CD4-positive, alpha-beta T cell (primary cell): Measurements from ENCODE around the gene MS4A15. TPM values are rescaled to one million over a fixed set of nuclear protein-coding genes. Genes with fewer than 3 reads are reported as not detected.

Experiments
- ATAC-seq: fragments of 200-7000 bp; cut with Tn5 transposase; one replicate; pipeline ENCODE4 v1.10.0; 2022; ENCODE audit warnings: mild to moderate bottlenecking; ENCODE audit not compliant: poor library complexity
- CTCF ChIA-PET: fragments of 350-600 bp; sonication (Branson Sonifier 250); formaldehyde crosslinking; loops from one replicate; lab custom pipeline; 2021; ENCODE audit warnings: antibody characterized with exemption, inconsistent platforms; lab: Charles Lee
- POLR2A ChIA-PET: fragments of 350-600 bp; sonication (Branson Sonifier 250); formaldehyde crosslinking; loops from one replicate; lab custom pipeline; 2021; ENCODE audit warnings: antibody characterized with exemption, inconsistent platforms; lab: Charles Lee
- DNase-seq, 14 experiments: peaks; one replicate each; pipeline ENCODE4 v3.0.0-alpha.2; 2013 to 2020; ENCODE audit warnings: mixed read lengths in 2 of 14
- H3K27ac ChIP-seq, 2 donors: one replicate each; pipeline versions ENCODE4 v1.5.1 to v1.7.0; 2013; ENCODE audit warnings: low read length in 2 of 2, low read depth in 1 of 2, mild to moderate bottlenecking in 1 of 2
- H3K27me3 ChIP-seq, 2 experiments: 1 replicate in 1 of 2; 2 replicates in 1 of 2; pipeline versions ENCODE4 v1.6.1 to v1.7.0; 2013; ENCODE audit warnings: low read length in 2 of 2, control low read depth in 1 of 2, mild to moderate bottlenecking in 1 of 2, moderate library complexity in 1 of 2; ENCODE audit not compliant: insufficient read depth in 2 of 2, control insufficient read depth in 1 of 2
- H3K36me3 ChIP-seq: one replicate; pipeline ENCODE4 v1.6.1; 2013; ENCODE audit warnings: low read length, control low read depth; ENCODE audit not compliant: insufficient read depth
- H3K4me1 ChIP-seq: one replicate; pipeline ENCODE4 v1.6.1; 2013; ENCODE audit warnings: low read length, control low read depth; ENCODE audit not compliant: insufficient read depth
- H3K4me3 ChIP-seq: one replicate; pipeline ENCODE4 v1.5.1; 2013; ENCODE audit warnings: mild to moderate bottlenecking, low read length, moderate library complexity
- H3K9me3 ChIP-seq, 2 experiments: 1 replicate in 1 of 2; 2 replicates in 1 of 2; pipeline versions ENCODE4 v1.6.1 to v1.7.0; 2013; ENCODE audit warnings: low read length in 2 of 2, mild to moderate bottlenecking in 2 of 2, control low read depth in 1 of 2, moderate library complexity in 1 of 2; ENCODE audit not compliant: control insufficient read depth in 1 of 2, insufficient read depth in 1 of 2
- H3K27ac Mint-ChIP-seq: one replicate; pipeline ENCODE4 v1.8.0; 2020; ENCODE audit warnings: mixed read lengths
- H3K27me3 Mint-ChIP-seq: one replicate; pipeline ENCODE4 v1.8.0; 2021; ENCODE audit warnings: mixed read lengths
- H3K36me3 Mint-ChIP-seq: one replicate; pipeline ENCODE4 v1.8.0; 2021; ENCODE audit warnings: low read depth, mixed read lengths
- H3K4me1 Mint-ChIP-seq: one replicate; pipeline ENCODE4 v1.8.0; 2021; ENCODE audit warnings: low read depth, mixed read lengths
- H3K4me3 Mint-ChIP-seq: one replicate; pipeline ENCODE4 v1.8.0; 2020; ENCODE audit warnings: mild to moderate bottlenecking, mixed read lengths
- H3K9me3 Mint-ChIP-seq: one replicate; pipeline ENCODE4 v1.8.0; 2020; ENCODE audit warnings: mixed read lengths
- intact Hi-C, 2 experiments: fragments of 100-400 bp; cut with DNase I in 1 of 2; cut with micrococcal nuclease in 1 of 2; formaldehyde crosslinking; loops; one replicate each; pipeline versions ENCODE4 v1.15.1 to v1.9.0; 2023 to 2025; cut with DNase I, micrococcal nuclease
- total RNA-seq, 174 experiments: library from RNA in 2 of 174; stranded (reverse) in 2 of 174; gene quantifications; one replicate each; pipeline ENCODE4 v1.2.3 and lab custom pipeline; 2021 to 2026
- TF ChIP-seq, protein P1 (sequence below): fragments of 200-600 bp; IDR thresholded peaks from one replicate; pipeline ENCODE4 v1.8.0; 2022; ENCODE audit warnings: antibody characterized with exemption, mild to moderate bottlenecking

MS4A15 gene
- total RNA-seq, 2 experiments from 2014 or later: not detected

DNA sequence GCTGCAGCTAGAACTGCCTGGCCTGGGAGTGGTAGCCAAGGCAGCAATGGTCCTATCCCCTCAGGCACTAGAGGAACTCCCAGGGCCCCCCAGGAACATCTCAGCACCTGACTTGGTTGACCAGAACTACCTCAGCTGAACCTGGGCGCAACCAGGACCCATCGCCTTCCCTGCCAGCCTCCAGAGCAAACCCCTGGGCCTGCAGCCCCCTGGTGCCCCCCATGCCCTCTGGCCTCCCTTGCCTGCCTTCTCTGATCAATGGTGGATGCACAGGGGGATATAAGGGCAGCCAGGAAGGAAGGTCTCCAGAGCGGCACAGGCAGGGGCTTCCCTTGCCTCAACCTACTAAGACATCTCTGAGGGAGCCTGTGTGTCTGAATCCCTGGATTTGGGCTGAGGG lies 42.0 kb downstream of the MS4A15 start:
- ATAC-seq (no peak), DNase-seq (no peak)
- Mint-ChIP-seq H3K4me1 (no peaks in the 10 kb centered on the region), H3K4me3 (no peak overlapping the region), H3K36me3 (no peaks in the 10 kb centered on the region), H3K27ac (no peak overlapping the region), H3K27me3 (peaks cover 12% of the 10 kb centered on the region), H3K9me3 (no peaks in the 10 kb centered on the region)
- CTCF ChIA-PET: no interaction called here
- no peaks in the 10 kb centered on the region for H3K36me3 ChIP-seq
- TF ChIP-seq, protein P1, sequence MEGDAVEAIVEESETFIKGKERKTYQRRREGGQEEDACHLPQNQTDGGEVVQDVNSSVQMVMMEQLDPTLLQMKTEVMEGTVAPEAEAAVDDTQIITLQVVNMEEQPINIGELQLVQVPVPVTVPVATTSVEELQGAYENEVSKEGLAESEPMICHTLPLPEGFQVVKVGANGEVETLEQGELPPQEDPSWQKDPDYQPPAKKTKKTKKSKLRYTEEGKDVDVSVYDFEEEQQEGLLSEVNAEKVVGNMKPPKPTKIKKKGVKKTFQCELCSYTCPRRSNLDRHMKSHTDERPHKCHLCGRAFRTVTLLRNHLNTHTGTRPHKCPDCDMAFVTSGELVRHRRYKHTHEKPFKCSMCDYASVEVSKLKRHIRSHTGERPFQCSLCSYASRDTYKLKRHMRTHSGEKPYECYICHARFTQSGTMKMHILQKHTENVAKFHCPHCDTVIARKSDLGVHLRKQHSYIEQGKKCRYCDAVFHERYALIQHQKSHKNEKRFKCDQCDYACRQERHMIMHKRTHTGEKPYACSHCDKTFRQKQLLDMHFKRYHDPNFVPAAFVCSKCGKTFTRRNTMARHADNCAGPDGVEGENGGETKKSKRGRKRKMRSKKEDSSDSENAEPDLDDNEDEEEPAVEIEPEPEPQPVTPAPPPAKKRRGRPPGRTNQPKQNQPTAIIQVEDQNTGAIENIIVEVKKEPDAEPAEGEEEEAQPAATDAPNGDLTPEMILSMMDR: no peak
- intact Hi-C loops: no loop called here
- POLR2A ChIA-PET: no interaction called here
- no peak overlapping the region for H3K4me3 ChIP-seq
- peaks cover 0 to 4% of the 10 kb centered on the region in 2 experiments for H3K27me3 ChIP-seq
- no peak overlapping the region for H3K27ac ChIP-seq
- peaks cover 0 to 4% of the 10 kb centered on the region in 2 experiments for H3K9me3 ChIP-seq
- H3K4me1 ChIP-seq: no peaks in the 10 kb centered on the region

DNA sequence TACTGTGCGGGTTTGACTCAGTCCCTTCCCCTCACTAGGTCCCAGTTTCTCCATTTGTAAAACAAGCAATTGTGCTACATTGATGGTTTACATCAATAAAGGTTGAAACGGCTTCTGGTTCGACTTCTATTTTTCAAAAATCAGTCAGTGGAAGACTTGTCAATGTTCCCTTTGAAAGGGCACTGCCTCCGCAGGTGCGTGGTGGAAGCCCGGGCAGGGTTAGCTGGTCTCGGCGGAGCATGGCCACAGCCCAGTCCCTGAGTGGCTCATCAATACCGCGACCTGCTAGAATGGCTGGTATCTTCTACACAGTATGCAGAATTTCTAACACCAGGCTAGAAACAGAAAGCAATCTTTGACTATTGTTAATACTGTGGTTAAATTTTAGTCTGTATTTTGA lies 44.5 kb downstream of the MS4A15 start:
- peaks cover 15% of the 10 kb centered on the region for H3K27me3 Mint-ChIP-seq
- no peaks in the 10 kb centered on the region for H3K36me3 ChIP-seq
- POLR2A ChIA-PET: no interaction called here
- H3K9me3 Mint-ChIP-seq: no peaks in the 10 kb centered on the region
- H3K27ac Mint-ChIP-seq: no peak overlapping the region
- H3K36me3 Mint-ChIP-seq: no peaks in the 10 kb centered on the region
- H3K9me3 ChIP-seq: peaks cover 0 to 4% of the 10 kb centered on the region in 2 experiments
- intact Hi-C loops: no loop called here
- H3K4me1 Mint-ChIP-seq: no peaks in the 10 kb centered on the region
- DNase-seq (no peak), ATAC-seq (no peak)
- H3K4me3 ChIP-seq: no peak overlapping the region
- H3K27ac ChIP-seq: no peak overlapping the region
- H3K4me3 Mint-ChIP-seq: no peak overlapping the region
- TF ChIP-seq, protein P1: no peak
- H3K27me3 ChIP-seq: peaks cover 0 to 4% of the 10 kb centered on the region in 2 experiments
- CTCF ChIA-PET: no interaction called here
- H3K4me1 ChIP-seq: no peaks in the 10 kb centered on the region

- CTCF ChIA-PET: no interaction called here
- H3K27me3 Mint-ChIP-seq: peaks cover 17% of the 10 kb centered on the region
- POLR2A ChIA-PET: no interaction called here
These were observed 46.7 kb downstream of the MS4A15 start for GRCh38 chr11:60803273-60803936.

More at GRCh38 chr11:60803273-60803936, 46.7 kb downstream of the MS4A15 start:
- Histone ChIP-seq H3K36me3 (no peaks in the 10 kb centered on the region), H3K4me3 (no peak overlapping the region), H3K9me3 (no peaks in the 10 kb centered on the region), H3K4me1 (no peaks in the 10 kb centered on the region), H3K27ac (no peak overlapping the region), H3K27me3 (peaks cover 0 to 4% of the 10 kb centered on the region in 2 experiments)
- intact Hi-C loops: no loop called here
- Mint-ChIP-seq H3K36me3 (no peaks in the 10 kb centered on the region), H3K9me3 (no peaks in the 10 kb centered on the region), H3K4me1 (no peaks in the 10 kb centered on the region), H3K27ac (no peak overlapping the region), H3K4me3 (no peak overlapping the region)
- TF ChIP-seq, protein P1: no peak
- ATAC-seq: no peak
- no peak for DNase-seq
